T-helper 17 cell (primary cell): ENCODE results near the gene SPTSSA. TPM values are rescaled to one million over a fixed set of nuclear protein-coding genes. Genes with fewer than 3 reads are reported as not detected.
"Not testable (repeated sequence)": the region's sequence is repeated elsewhere in the genome, so short reads cannot be mapped to it uniquely, and the experiment has no call there.

ENCODE experiments used
- ATAC-seq: fragments of 150-1000 bp; cut with Tn5 transposase; 2 replicates; pipeline ENCODE4 v1.10.0; 2021; ENCODE audit warnings: mild to moderate bottlenecking, moderate library complexity
- DNase-seq, 3 donors: peaks; one replicate each; pipeline versions ENCODE4 v3.0.0 to v3.0.0-alpha.2; 2020 to 2021
- H3K9me3 ChIP-seq: one replicate; pipeline ENCODE4 v1.7.0; 2013; ENCODE audit warnings: low read length, mild to moderate bottlenecking; ENCODE audit not compliant: control insufficient read depth, poor library complexity, severe bottlenecking
- H3K27ac Mint-ChIP-seq: one replicate; pipeline ENCODE4 v1.8.0; 2022; ENCODE audit warnings: mild to moderate bottlenecking, moderate library complexity, mixed read lengths
- H3K27me3 Mint-ChIP-seq: one replicate; pipeline ENCODE4 v1.8.0; 2022; ENCODE audit warnings: mixed read lengths
- H3K36me3 Mint-ChIP-seq: one replicate; pipeline ENCODE4 v1.8.0; 2022; ENCODE audit warnings: low read depth, mixed read lengths
- H3K4me1 Mint-ChIP-seq: one replicate; pipeline ENCODE4 v1.8.0; 2022; ENCODE audit warnings: mild to moderate bottlenecking, mixed read lengths
- H3K4me3 Mint-ChIP-seq: one replicate; pipeline ENCODE4 v1.8.0; 2022; ENCODE audit warnings: mild to moderate bottlenecking, moderate library complexity, mixed read lengths
- total RNA-seq, 4 donors: library from RNA in 2 of 4; stranded (reverse) in 2 of 4; gene quantifications; one replicate each; pipeline ENCODE4 v1.2.3 and lab custom pipeline; 2022 to 2026

SPTSSA gene, protein sequence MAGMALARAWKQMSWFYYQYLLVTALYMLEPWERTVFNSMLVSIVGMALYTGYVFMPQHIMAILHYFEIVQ
- total RNA-seq: 1 to 10 TPM; 2.5 to 3.1 TPM
- total RNA-seq (lab: John Stamatoyannopoulos, UW): 2.7 to 4.3 reads per million in 2 donors

GRCh38 chr14:34462132-34462893 lies at the start of gene SPTSSA:
SPTSSA (minus strand) TSS chr14:34462240; CDS start chr14:34462207, 33 bp downstream.
- ATAC-seq (peak; percentile 97), DNase-seq (peak; percentile 73 to 86 (median 83))
- Mint-ChIP-seq H3K27me3 (no peaks in the 10 kb centered on the region), H3K4me1 (peaks cover 12% of the 10 kb centered on the region), H3K27ac (peak within 1 kb of the TSS; percentile 39), H3K4me3 (peak within 1 kb of the TSS; percentile 93), H3K36me3 (no peaks in the 10 kb centered on the region)
- no peaks in the 10 kb centered on the region for H3K9me3 ChIP-seq

DNA sequence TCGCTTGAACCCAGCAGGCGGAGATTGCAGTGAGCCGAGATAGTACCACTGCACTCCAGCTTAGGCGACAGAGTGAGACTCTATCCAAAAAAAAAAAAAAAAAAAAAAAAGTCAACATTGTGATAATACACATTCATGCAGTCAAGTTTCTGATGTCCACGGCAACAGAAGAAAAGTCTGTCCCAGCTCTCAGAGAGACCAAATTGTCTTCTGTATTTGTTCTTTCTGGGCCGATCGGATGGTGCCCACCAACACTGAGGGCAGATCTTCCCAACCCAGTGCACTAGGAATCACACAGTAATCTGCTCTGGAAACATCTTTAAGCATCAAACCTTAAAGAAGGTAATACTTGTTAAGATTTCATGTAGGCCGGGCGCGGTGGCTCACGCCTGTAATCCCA lies 45.8 kb upstream of the SPTSSA start:
- H3K9me3 ChIP-seq: no peaks in the 10 kb centered on the region
- no peaks in the 10 kb centered on the region for H3K27me3 Mint-ChIP-seq
- DNase-seq (no peak), ATAC-seq (no peak)
- no peaks in the 10 kb centered on the region for H3K4me1 Mint-ChIP-seq
- H3K27ac Mint-ChIP-seq: no peak overlapping the region
- H3K36me3 Mint-ChIP-seq: no peaks in the 10 kb centered on the region
- no peak overlapping the region for H3K4me3 Mint-ChIP-seq

- DNase-seq (no peak), ATAC-seq (no peak)
- no peak overlapping the region for H3K27ac Mint-ChIP-seq
- no peaks in the 10 kb centered on the region for H3K27me3 Mint-ChIP-seq
- no peaks in the 10 kb centered on the region for H3K9me3 ChIP-seq
- H3K4me1 Mint-ChIP-seq: no peaks in the 10 kb centered on the region
- H3K4me3 Mint-ChIP-seq: no peak overlapping the region
- no peaks in the 10 kb centered on the region for H3K36me3 Mint-ChIP-seq
Observed at GRCh38 chr14:34507459-34507858, 45.4 kb upstream of the SPTSSA start.

- not testable (repeated sequence) for ATAC-seq, DNase-seq, H3K36me3 Mint-ChIP-seq, H3K27me3 Mint-ChIP-seq, H3K4me1 Mint-ChIP-seq, H3K4me3 Mint-ChIP-seq, H3K27ac Mint-ChIP-seq, H3K9me3 ChIP-seq
Observed at GRCh38 chr14:34505124-34505491, 43.1 kb upstream of the SPTSSA start.

DNA sequence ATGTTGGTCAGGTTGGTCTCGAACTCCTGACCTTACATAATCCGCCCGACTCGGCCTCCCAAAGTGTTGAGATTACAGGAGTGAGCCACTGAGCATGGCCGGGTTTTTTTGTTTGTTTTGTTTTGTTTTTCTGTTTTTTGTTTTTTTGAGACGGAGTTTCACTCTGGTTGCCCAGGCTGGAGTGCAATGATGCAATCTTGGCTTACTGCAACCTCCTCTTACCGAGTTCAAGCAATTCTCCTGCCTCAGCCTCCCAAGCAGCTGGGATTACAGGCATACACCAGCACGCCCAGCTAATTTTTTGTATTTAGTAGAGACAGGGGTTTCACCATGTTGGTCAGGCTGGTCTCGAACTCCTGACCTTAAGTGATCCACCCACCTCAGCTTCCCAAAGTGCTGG lies 42.0 kb upstream of the SPTSSA start:
- H3K27me3 Mint-ChIP-seq: not testable (repeated sequence)

DNA sequence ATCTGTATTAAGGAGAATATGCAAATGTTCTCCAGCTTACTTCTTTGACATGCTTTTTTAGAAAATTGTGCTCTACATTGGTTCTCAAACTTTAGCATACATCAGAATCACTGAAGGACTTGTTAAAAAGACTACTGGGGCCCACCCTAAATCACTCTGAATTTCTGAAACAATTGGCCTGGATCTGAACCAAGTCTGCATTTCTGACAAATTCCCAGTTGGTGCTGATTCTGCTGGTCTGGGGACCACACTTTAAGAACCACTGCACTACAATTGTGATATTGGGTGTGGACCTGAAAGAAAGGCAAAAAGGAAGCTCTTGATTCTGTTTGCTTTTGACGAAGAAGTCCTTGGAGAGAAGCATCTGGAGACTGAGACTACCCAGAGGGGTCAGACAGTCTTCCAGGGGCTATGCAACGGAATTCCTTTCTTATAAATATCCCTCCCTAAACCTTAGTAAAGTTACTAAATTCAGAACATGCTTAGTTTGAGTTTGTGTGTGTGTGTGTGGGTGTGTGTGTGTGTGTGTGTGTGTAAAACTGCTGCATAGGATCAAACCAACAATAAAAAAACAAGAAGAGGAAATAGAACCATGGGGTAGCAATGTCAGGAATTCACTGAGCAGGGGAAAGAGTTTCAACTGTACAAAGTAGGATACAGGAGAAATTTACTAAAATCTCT lies 40.6 kb upstream of the SPTSSA start:
- Mint-ChIP-seq H3K4me3 (no peak overlapping the region), H3K4me1 (no peaks in the 10 kb centered on the region), H3K36me3 (no peaks in the 10 kb centered on the region), H3K27ac (no peak overlapping the region), H3K27me3 (no peaks in the 10 kb centered on the region)
- ATAC-seq: no peak
- DNase-seq: no peak
- H3K9me3 ChIP-seq: no peaks in the 10 kb centered on the region

More for the DNA sequence above, 42.0 kb upstream of the SPTSSA start:
- DNase-seq, H3K4me1 Mint-ChIP-seq, H3K27ac Mint-ChIP-seq, H3K36me3 Mint-ChIP-seq, H3K4me3 Mint-ChIP-seq, H3K9me3 ChIP-seq, ATAC-seq: not testable (repeated sequence)

DNA sequence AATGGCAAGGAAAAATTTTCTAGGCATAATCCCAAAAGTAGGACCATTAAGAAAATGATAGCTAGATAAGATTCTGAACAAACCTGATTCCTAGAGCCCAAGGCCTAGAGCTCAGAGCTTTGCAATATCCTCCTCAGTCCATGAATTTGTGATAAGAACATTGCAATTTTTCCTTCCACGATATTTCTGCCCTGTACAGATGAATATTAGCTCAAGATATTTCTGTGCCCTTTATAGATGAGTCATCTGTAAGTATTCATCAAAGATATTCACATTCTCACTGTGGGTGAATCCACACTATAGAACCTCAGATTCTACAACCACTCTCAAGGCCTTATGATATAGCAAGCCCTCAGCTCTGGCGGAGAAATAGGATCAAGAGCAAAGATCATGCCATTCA lies 40.0 kb upstream of the SPTSSA start:
- no peaks in the 10 kb centered on the region for H3K4me1 Mint-ChIP-seq
- no peak overlapping the region for H3K27ac Mint-ChIP-seq
- H3K4me3 Mint-ChIP-seq: no peak overlapping the region
- no peaks in the 10 kb centered on the region for H3K9me3 ChIP-seq
- H3K36me3 Mint-ChIP-seq: no peaks in the 10 kb centered on the region
- DNase-seq (no peak), ATAC-seq (no peak)
- no peaks in the 10 kb centered on the region for H3K27me3 Mint-ChIP-seq

- H3K9me3 ChIP-seq: no peaks in the 10 kb centered on the region
- Mint-ChIP-seq H3K27me3 (no peaks in the 10 kb centered on the region), H3K4me1 (no peaks in the 10 kb centered on the region), H3K27ac (peak overlapping the region; percentile 6), H3K4me3 (no peak overlapping the region), H3K36me3 (no peaks in the 10 kb centered on the region)
- ATAC-seq (no peak), DNase-seq (no peak)
Observed at GRCh38 chr14:34501004-34501580, 39.1 kb upstream of the SPTSSA start.

- no peak for DNase-seq
- no peaks in the 10 kb centered on the region for H3K36me3 Mint-ChIP-seq
- H3K27me3 Mint-ChIP-seq: no peaks in the 10 kb centered on the region
- H3K4me3 Mint-ChIP-seq: no peak overlapping the region
- no peaks in the 10 kb centered on the region for H3K4me1 Mint-ChIP-seq
- no peaks in the 10 kb centered on the region for H3K9me3 ChIP-seq
- no peak overlapping the region for H3K27ac Mint-ChIP-seq
- no peak for ATAC-seq
Observed at GRCh38 chr14:34498684-34499412, 36.8 kb upstream of the SPTSSA start.

GRCh38 chr14:34496679-34497513 lies 34.9 kb upstream of the SPTSSA start:
- Mint-ChIP-seq H3K4me3 (no peak overlapping the region), H3K27me3 (no peaks in the 10 kb centered on the region), H3K4me1 (no peaks in the 10 kb centered on the region), H3K36me3 (no peaks in the 10 kb centered on the region), H3K27ac (no peak overlapping the region)
- DNase-seq (no peak), ATAC-seq (no peak)
- no peaks in the 10 kb centered on the region for H3K9me3 ChIP-seq

GRCh38 chr14:34496007-34496678 lies 34.1 kb upstream of the SPTSSA start:
- H3K27ac Mint-ChIP-seq: no peak overlapping the region
- DNase-seq (no peak), ATAC-seq (no peak)
- H3K27me3 Mint-ChIP-seq: peaks cover 4% of the 10 kb centered on the region
- peaks cover 1% of the 10 kb centered on the region for H3K36me3 Mint-ChIP-seq
- no peaks in the 10 kb centered on the region for H3K9me3 ChIP-seq
- no peaks in the 10 kb centered on the region for H3K4me1 Mint-ChIP-seq
- no peak overlapping the region for H3K4me3 Mint-ChIP-seq

DNA sequence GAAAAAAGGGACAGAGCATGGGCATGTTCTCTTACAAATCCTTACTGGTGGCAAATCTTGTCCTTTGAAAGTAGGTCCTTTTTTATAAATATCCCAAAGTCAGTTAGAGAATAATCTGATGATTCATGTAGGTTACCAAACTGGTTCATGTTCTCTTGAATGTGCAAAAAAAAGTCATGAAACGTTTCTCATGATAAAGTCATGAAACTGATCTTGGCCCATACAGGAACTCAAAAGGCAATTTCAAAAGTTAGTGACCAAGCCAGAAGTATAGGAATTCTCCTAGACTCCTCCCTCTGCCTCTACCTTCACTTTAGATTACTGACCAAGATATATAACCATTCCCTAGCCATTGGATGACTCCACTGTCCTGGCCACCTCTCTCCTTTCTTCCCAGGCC lies 27.3 kb upstream of the SPTSSA start:
- Mint-ChIP-seq H3K4me3 (no peak overlapping the region), H3K4me1 (no peaks in the 10 kb centered on the region), H3K27ac (no peak overlapping the region), H3K27me3 (peaks cover 7% of the 10 kb centered on the region), H3K36me3 (peaks cover 3% of the 10 kb centered on the region)
- no peak for DNase-seq
- no peak for ATAC-seq
- no peaks in the 10 kb centered on the region for H3K9me3 ChIP-seq
